ENCODE results near the gene PPFIBP2. TPM values are rescaled to one million over a fixed set of nuclear protein-coding genes. Genes with fewer than 3 reads are reported as not detected.

Gene PPFIBP2
- total RNA-seq, 1 donor from 2014 or later = 65.8 TPM

DNA sequence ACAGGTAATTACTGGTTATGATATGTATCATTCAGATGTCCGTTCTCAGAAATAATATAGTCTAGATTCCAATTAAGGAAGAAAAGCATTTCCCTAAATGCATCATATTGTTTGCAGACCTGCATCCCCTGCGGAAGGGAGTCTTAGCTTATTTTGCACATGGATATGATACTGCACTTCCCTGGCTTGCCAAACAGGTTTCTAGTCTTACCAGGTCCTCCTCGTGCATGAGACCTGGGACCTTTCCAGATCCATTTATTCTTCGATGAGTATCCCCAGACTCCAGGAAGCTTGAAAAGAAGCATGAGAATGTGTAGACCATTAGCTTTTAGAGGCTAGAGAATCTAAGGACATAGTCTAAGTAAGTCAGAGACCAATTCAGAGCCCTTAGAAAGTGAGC lies 128.9 kb downstream of the PPFIBP2 start:
- Histone ChIP-seq H3K36me3 (ENCODE audit: control insufficient read depth in 3 of 3, insufficient read depth in 3 of 3, low read length in 3 of 3) (peaks cover 42 to 57% (median 51%) of the 10 kb centered on the region in 3 donors), H3K9ac (ENCODE audit: low read depth in 1 of 3, low read length in 3 of 3) (no peak overlapping the region)

DNA sequence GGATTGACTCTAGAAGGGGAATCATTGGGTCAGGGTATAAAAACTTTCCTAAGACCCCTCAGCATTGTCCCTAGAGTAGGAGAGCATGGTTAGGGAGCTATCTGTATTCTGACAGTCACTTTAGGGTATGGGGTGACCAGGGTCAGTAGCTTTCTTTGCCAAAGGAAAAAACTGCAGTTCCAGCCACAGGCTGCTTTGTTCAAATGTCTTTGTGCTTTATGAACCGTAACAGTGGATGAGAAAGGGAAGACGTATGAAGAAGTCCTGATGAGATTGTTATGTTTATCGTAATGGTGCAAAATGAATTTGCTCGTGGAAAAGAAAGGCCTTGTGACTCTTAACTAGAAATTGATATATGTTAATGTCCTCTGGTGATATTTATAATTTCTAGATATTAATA lies 129.5 kb downstream of the PPFIBP2 start:
- Histone ChIP-seq H3K9me3 (ENCODE audit: control insufficient read depth in 3 of 3, low read length in 3 of 3) (no peaks in the 10 kb centered on the region), H3K27me3 (ENCODE audit: control insufficient read depth in 3 of 3, insufficient read depth in 3 of 3, low read length in 3 of 3) (no peaks in the 10 kb centered on the region), H3K4me1 (ENCODE audit: control insufficient read depth in 3 of 3, insufficient read depth in 3 of 3, low read length in 3 of 3) (peaks cover 0 to 6% (median 0%) of the 10 kb centered on the region in 3 donors), H3K9ac (ENCODE audit: low read depth in 1 of 3, low read length in 3 of 3) (no peak overlapping the region), H3K4me3 (ENCODE audit: low read length in 3 of 3) (no peak overlapping the region), H3K27ac (ENCODE audit: low read depth, low read length) (no peak overlapping the region), H3K36me3 (ENCODE audit: control insufficient read depth in 3 of 3, insufficient read depth in 3 of 3, low read length in 3 of 3) (peaks cover 38 to 58% (median 51%) of the 10 kb centered on the region in 3 donors)

More for the DNA sequence above, 128.9 kb downstream of the PPFIBP2 start:
- H3K4me3 ChIP-seq (ENCODE audit: low read length in 3 of 3) = no peak overlapping the region
- H3K27ac ChIP-seq (ENCODE audit: low read depth, low read length) = no peak overlapping the region
- peaks cover 0 to 6% (median 2%) of the 10 kb centered on the region in 3 donors for H3K4me1 ChIP-seq (ENCODE audit: control insufficient read depth in 3 of 3, insufficient read depth in 3 of 3, low read length in 3 of 3)
- H3K9me3 ChIP-seq (ENCODE audit: control insufficient read depth in 3 of 3, low read length in 3 of 3) = no peaks in the 10 kb centered on the region
- H3K27me3 ChIP-seq (ENCODE audit: control insufficient read depth in 3 of 3, insufficient read depth in 3 of 3, low read length in 3 of 3) = no peaks in the 10 kb centered on the region

DNA sequence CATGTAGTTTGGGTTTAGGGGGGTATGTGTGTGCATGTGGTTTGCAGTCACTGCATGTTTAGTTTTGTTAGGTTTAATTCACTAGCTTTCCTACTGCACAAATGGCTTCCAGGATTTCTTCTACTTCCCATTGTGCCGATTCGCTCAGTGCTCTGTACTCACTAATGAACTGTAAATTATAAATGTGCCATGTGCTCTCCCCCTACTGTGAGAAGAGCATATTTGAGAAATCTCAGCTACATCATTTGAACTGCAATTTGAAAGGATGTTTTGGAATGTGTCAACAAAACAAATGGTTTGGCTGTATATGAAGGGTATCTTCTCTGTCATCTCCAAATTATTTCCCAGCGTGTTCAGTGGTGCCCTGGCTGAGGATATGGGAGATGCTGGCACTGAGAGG lies 131.4 kb downstream of the PPFIBP2 start:
- peaks cover 46 to 62% (median 59%) of the 10 kb centered on the region in 3 donors for H3K36me3 ChIP-seq (ENCODE audit: control insufficient read depth in 3 of 3, insufficient read depth in 3 of 3, low read length in 3 of 3)
- H3K9me3 ChIP-seq (ENCODE audit: control insufficient read depth in 3 of 3, low read length in 3 of 3) = no peaks in the 10 kb centered on the region
- H3K4me3 ChIP-seq (ENCODE audit: low read length in 3 of 3) = no peak overlapping the region
- H3K9ac ChIP-seq (ENCODE audit: low read depth in 1 of 3, low read length in 3 of 3) = no peak overlapping the region
- H3K4me1 ChIP-seq (ENCODE audit: control insufficient read depth in 3 of 3, insufficient read depth in 3 of 3, low read length in 3 of 3) = no peaks in the 10 kb centered on the region
- H3K27ac ChIP-seq (ENCODE audit: low read depth, low read length) = no peak overlapping the region
- no peaks in the 10 kb centered on the region for H3K27me3 ChIP-seq (ENCODE audit: control insufficient read depth in 3 of 3, insufficient read depth in 3 of 3, low read length in 3 of 3)

DNA sequence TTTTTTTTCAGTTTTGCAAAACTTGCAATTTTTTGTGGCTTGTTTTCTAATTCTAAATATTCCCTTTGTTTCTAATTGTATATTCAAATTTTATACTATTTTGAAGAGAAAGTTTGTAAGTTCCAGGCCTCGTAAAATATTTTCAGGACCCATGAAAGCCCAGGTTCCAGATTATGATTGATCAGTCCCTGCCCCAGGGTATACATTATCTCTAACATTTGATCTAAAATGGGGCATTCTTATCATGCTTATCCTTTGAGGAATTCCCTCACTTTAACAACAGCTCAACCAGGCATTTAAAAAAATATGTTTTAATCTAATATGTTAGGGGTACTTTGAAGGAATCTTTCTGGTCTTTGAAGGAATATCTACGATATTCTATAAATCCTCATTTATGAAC lies 133.1 kb downstream of the PPFIBP2 start:
- H3K4me3 ChIP-seq (ENCODE audit: low read length in 3 of 3) = no peak overlapping the region
- no peaks in the 10 kb centered on the region for H3K27me3 ChIP-seq (ENCODE audit: control insufficient read depth in 3 of 3, insufficient read depth in 3 of 3, low read length in 3 of 3)
- H3K9ac ChIP-seq (ENCODE audit: low read depth in 1 of 3, low read length in 3 of 3) = no peak overlapping the region
- H3K4me1 ChIP-seq (ENCODE audit: control insufficient read depth in 3 of 3, insufficient read depth in 3 of 3, low read length in 3 of 3) = no peaks in the 10 kb centered on the region
- H3K36me3 ChIP-seq (ENCODE audit: control insufficient read depth in 3 of 3, insufficient read depth in 3 of 3, low read length in 3 of 3) = peaks cover 52 to 62% (median 59%) of the 10 kb centered on the region in 3 donors
- no peaks in the 10 kb centered on the region for H3K9me3 ChIP-seq (ENCODE audit: control insufficient read depth in 3 of 3, low read length in 3 of 3)
- H3K27ac ChIP-seq (ENCODE audit: low read depth, low read length) = no peak overlapping the region

DNA sequence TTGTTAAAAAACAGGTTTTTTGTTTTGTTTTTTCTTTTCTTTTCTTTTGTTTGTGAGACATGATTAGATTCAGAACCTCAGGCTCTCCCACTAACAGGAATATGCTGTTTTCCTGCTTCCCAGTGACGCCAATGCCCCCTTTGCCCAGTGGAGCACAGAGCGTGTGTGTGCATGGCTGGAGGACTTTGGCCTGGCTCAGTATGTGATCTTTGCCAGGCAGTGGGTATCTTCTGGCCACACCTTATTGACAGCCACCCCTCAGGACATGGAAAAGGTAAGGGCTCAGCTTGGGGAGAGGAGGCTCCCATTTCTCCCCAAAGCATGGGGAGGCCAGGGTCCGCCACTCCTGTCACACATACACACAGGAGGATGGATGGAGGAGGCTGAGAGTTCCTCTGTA lies 134.5 kb downstream of the PPFIBP2 start:
- Histone ChIP-seq H3K4me3 (ENCODE audit: low read length in 3 of 3) (no peak overlapping the region), H3K27me3 (ENCODE audit: control insufficient read depth in 3 of 3, insufficient read depth in 3 of 3, low read length in 3 of 3) (no peaks in the 10 kb centered on the region), H3K36me3 (ENCODE audit: control insufficient read depth in 3 of 3, insufficient read depth in 3 of 3, low read length in 3 of 3) (peaks cover 55 to 63% (median 60%) of the 10 kb centered on the region in 3 donors), H3K9me3 (ENCODE audit: control insufficient read depth in 3 of 3, low read length in 3 of 3) (no peaks in the 10 kb centered on the region), H3K27ac (ENCODE audit: low read depth, low read length) (no peak overlapping the region), H3K4me1 (ENCODE audit: control insufficient read depth in 3 of 3, insufficient read depth in 3 of 3, low read length in 3 of 3) (no peaks in the 10 kb centered on the region), H3K9ac (ENCODE audit: low read depth in 1 of 3, low read length in 3 of 3) (no peak overlapping the region)

DNA sequence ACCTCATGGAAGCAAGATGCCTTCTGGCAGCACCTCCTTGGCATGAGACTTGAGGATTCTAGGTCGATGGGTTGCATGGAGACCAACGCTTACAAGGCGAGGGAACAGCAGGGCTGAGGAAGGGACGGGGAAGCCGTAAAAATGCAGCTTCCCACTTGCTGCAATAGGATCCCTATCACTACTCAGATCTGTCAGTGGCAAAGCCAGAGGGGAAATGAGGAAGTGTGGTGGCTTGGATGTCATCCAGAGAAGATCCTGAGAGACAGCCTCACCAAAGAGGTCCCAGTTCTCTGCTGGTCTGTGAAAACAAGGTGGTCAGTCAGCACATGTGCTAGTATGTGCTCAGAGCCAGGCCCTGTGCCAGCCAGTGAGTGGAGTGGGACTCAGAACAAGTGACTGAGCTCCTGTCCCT lies 137.3 kb downstream of the PPFIBP2 start:
- Histone ChIP-seq H3K27ac (ENCODE audit: low read depth, low read length) (no peak overlapping the region), H3K4me3 (ENCODE audit: low read length in 3 of 3) (no peak overlapping the region), H3K4me1 (ENCODE audit: control insufficient read depth in 3 of 3, insufficient read depth in 3 of 3, low read length in 3 of 3) (no peaks in the 10 kb centered on the region), H3K27me3 (ENCODE audit: control insufficient read depth in 3 of 3, insufficient read depth in 3 of 3, low read length in 3 of 3) (no peaks in the 10 kb centered on the region), H3K36me3 (ENCODE audit: control insufficient read depth in 3 of 3, insufficient read depth in 3 of 3, low read length in 3 of 3) (peaks cover 75 to 81% (median 80%) of the 10 kb centered on the region in 3 donors), H3K9ac (ENCODE audit: low read depth in 1 of 3, low read length in 3 of 3) (no peak overlapping the region), H3K9me3 (ENCODE audit: control insufficient read depth in 3 of 3, low read length in 3 of 3) (no peaks in the 10 kb centered on the region)

DNA sequence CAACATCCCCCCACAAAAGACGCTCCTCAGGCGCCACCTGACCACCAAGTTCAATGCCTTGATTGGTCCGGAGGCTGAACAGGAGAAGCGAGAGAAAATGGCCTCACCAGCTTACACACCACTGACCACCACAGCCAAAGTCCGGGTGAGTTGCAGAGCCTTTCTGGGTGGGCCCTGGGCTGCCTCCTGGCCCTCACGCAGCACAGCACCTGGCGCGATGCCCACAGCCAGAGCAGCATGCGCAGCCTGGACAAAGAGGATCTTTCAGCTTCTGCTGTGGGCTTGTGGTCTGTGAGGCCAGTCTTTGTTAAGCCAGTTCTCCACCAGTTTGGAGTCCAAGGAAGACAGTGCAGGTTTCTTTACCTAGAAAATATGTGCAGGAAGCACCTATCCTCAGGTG lies 137.9 kb downstream of the PPFIBP2 start:
- Histone ChIP-seq H3K4me1 (ENCODE audit: control insufficient read depth in 3 of 3, insufficient read depth in 3 of 3, low read length in 3 of 3) (no peaks in the 10 kb centered on the region), H3K9ac (ENCODE audit: low read depth in 1 of 3, low read length in 3 of 3) (no peak overlapping the region), H3K27me3 (ENCODE audit: control insufficient read depth in 3 of 3, insufficient read depth in 3 of 3, low read length in 3 of 3) (no peaks in the 10 kb centered on the region), H3K36me3 (ENCODE audit: control insufficient read depth in 3 of 3, insufficient read depth in 3 of 3, low read length in 3 of 3) (peaks cover 77 to 83% (median 81%) of the 10 kb centered on the region in 3 donors), H3K27ac (ENCODE audit: low read depth, low read length) (no peak overlapping the region), H3K4me3 (ENCODE audit: low read length in 3 of 3) (no peak overlapping the region), H3K9me3 (ENCODE audit: control insufficient read depth in 3 of 3, low read length in 3 of 3) (no peaks in the 10 kb centered on the region)

DNA sequence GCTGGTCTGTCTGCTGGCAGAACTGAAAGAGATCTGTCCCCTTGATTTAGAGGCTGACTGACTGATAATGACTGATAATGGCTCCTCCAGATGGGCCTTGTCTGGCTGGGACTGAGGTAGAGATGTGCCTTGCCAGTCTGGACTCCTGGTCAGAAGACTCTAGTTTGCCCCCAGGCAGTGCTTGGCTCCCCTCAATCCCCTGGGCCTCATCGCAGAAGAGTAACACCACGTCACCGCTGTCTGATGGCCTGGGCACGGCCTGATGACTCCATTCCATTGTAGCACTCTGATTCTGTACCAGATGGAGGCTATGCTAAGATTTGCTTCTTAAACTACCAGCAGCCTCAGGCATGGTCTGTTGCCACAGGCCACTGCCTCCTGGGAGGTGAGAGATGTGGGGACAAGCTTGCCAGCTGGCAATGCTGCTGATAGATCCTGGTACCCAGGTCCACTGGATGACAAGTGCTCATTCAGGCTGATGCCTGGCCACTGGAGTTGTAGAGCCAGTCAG lies 140.5 kb downstream of the PPFIBP2 start:
- Histone ChIP-seq H3K9ac (ENCODE audit: low read depth in 1 of 3, low read length in 3 of 3) (no peak overlapping the region), H3K36me3 (ENCODE audit: control insufficient read depth in 3 of 3, insufficient read depth in 3 of 3, low read length in 3 of 3) (peaks cover 74 to 84% (median 77%) of the 10 kb centered on the region in 3 donors), H3K27me3 (ENCODE audit: control insufficient read depth in 3 of 3, insufficient read depth in 3 of 3, low read length in 3 of 3) (no peaks in the 10 kb centered on the region), H3K4me1 (ENCODE audit: control insufficient read depth in 3 of 3, insufficient read depth in 3 of 3, low read length in 3 of 3) (no peaks in the 10 kb centered on the region), H3K9me3 (ENCODE audit: control insufficient read depth in 3 of 3, low read length in 3 of 3) (no peaks in the 10 kb centered on the region), H3K4me3 (ENCODE audit: low read length in 3 of 3) (no peak overlapping the region), H3K27ac (ENCODE audit: low read depth, low read length) (no peak overlapping the region)

DNA sequence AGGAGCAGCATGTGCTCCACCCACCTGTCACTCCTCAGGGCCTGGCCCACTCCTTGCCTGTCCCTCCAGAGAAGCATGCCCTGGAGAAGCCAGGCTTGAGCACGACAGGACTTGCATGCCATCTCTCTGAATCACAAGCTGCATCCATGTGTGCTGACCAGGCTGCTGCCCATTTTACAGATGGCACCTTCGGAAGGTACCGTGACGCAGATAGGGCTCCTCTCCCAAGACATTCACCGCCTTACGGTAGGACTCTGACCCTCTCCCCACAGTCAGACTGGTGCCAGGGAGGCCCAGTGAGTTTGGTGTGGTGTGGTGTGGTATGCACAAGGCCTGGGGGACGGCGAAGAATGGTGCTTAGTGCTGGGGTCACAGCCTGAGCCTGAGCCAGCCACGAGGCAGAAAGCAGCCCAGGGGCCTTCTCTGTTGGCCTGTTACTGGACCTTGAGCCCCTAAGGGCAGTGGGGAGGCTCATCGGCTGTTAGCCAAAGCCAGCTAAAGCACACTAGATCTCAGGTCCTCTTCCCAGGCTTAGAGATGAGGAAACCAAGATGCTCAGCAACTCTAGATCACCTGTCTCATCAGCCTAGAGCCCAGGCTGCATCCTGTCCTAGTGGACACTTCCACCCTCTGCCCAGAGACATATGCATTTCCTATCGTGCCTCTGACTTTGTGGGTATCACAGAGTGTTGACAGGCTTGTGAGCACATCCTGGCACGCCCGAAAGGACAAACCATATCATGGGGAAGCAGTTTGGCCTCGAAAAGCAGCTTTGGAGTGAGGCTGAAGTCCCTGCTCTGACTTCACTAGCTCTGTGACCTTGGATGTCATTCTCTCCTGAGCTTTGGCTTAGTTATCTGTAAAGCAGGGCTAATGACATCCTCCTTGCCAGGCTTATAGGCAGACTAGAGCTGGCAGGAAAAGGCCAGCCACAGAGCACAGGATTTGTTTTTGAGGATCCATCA lies 141.7 kb downstream of the PPFIBP2 start:
- H3K36me3 ChIP-seq (ENCODE audit: control insufficient read depth in 3 of 3, insufficient read depth in 3 of 3, low read length in 3 of 3) = peaks cover 61 to 71% (median 65%) of the 10 kb centered on the region in 3 donors
- no peak overlapping the region for H3K27ac ChIP-seq (ENCODE audit: low read depth, low read length)
- no peaks in the 10 kb centered on the region for H3K4me1 ChIP-seq (ENCODE audit: control insufficient read depth in 3 of 3, insufficient read depth in 3 of 3, low read length in 3 of 3)
- no peak overlapping the region for H3K4me3 ChIP-seq (ENCODE audit: low read length in 3 of 3)
- H3K9ac ChIP-seq (ENCODE audit: low read depth in 1 of 3, low read length in 3 of 3) = peak overlapping the region in 1 of 3 donors; percentile 3
- no peaks in the 10 kb centered on the region for H3K27me3 ChIP-seq (ENCODE audit: control insufficient read depth in 3 of 3, insufficient read depth in 3 of 3, low read length in 3 of 3)
- no peaks in the 10 kb centered on the region for H3K9me3 ChIP-seq (ENCODE audit: control insufficient read depth in 3 of 3, low read length in 3 of 3)

DNA sequence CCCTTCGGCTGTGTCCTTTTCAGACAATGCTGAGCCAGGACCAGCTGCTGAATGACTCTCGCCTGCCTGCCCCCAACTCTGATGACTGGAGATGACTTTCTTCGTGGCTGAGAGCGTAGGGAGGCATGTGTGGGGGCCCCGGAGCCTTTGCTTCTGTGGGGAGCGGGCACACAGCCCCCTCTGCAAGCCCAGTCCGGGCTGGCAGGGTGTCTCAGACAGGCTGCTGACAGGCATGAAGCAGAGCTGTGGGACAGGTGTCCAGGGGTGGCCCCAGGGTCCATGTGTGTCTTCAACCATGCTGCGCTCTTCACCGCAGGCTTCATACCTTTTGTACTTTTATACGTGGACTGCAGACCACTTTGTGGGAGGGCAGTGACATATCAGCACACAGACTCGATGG lies 142.9 kb downstream of the PPFIBP2 start:
- Histone ChIP-seq H3K27ac (ENCODE audit: low read depth, low read length) (no peak overlapping the region), H3K36me3 (ENCODE audit: control insufficient read depth in 3 of 3, insufficient read depth in 3 of 3, low read length in 3 of 3) (peaks cover 50 to 59% (median 53%) of the 10 kb centered on the region in 3 donors), H3K9ac (ENCODE audit: low read depth in 1 of 3, low read length in 3 of 3) (no peak overlapping the region), H3K4me3 (ENCODE audit: low read length in 3 of 3) (no peak overlapping the region), H3K4me1 (ENCODE audit: control insufficient read depth in 3 of 3, insufficient read depth in 3 of 3, low read length in 3 of 3) (no peaks in the 10 kb centered on the region), H3K9me3 (ENCODE audit: control insufficient read depth in 3 of 3, low read length in 3 of 3) (no peaks in the 10 kb centered on the region), H3K27me3 (ENCODE audit: control insufficient read depth in 3 of 3, insufficient read depth in 3 of 3, low read length in 3 of 3) (no peaks in the 10 kb centered on the region)
